Measurements from ENCODE around the gene HTRA3.
A peak's percentile ranks its signal among the peaks of the same experiment; 100 is the strongest.

Gene HTRA3

GRCh38 chr4:8308856-8309771, 39.6 kb downstream of the HTRA3 start:
- DNase-seq (ENCODE audit: low spot score), result no peak

- no peak for DNase-seq (ENCODE audit: low spot score)
Observed at GRCh38 chr4:8310306-8310705, 40.8 kb downstream of the HTRA3 start.

- no peak for DNase-seq (ENCODE audit: low spot score)
Observed at GRCh38 chr4:8311101-8312068, 41.8 kb downstream of the HTRA3 start.

- DNase-seq (ENCODE audit: low spot score), result no peak
Observed at GRCh38 chr4:8312069-8312445, 42.5 kb downstream of the HTRA3 start.

GRCh38 chr4:8312976-8313375, 43.4 kb downstream of the HTRA3 start:
- no peak for DNase-seq (ENCODE audit: low spot score)

- peak; percentile 37 for DNase-seq (ENCODE audit: low spot score)
Observed at GRCh38 chr4:8314691-8315255, 45.2 kb downstream of the HTRA3 start.

- peak; percentile 61 for DNase-seq (ENCODE audit: low spot score)
Observed at GRCh38 chr4:8315435-8316250, 46.1 kb downstream of the HTRA3 start.

GRCh38 chr4:8316251-8316771, 46.8 kb downstream of the HTRA3 start:
- DNase-seq (ENCODE audit: low spot score), result no peak

- DNase-seq (ENCODE audit: low spot score), result peak; percentile 38
Observed at GRCh38 chr4:8316911-8317351, 47.4 kb downstream of the HTRA3 start.

GRCh38 chr4:8317474-8317873, 47.9 kb downstream of the HTRA3 start:
- DNase-seq (ENCODE audit: low spot score), result peak; percentile 22

GRCh38 chr4:8318509-8318908, 49.0 kb downstream of the HTRA3 start:
- peak; percentile 23 for DNase-seq (ENCODE audit: low spot score)

- DNase-seq (ENCODE audit: low spot score), result peak; percentile 39
Observed at GRCh38 chr4:8319061-8319460, 49.5 kb downstream of the HTRA3 start.

GRCh38 chr4:8319731-8320385, 50.3 kb downstream of the HTRA3 start:
- DNase-seq (ENCODE audit: low spot score), result peak; percentile 23

- peak; percentile 39 for DNase-seq (ENCODE audit: low spot score)
Observed at GRCh38 chr4:8320386-8320750, 50.8 kb downstream of the HTRA3 start.

- DNase-seq (ENCODE audit: low spot score), result no peak
Observed at GRCh38 chr4:8321220-8321619, 51.7 kb downstream of the HTRA3 start.

- DNase-seq (ENCODE audit: low spot score), result no peak
Observed at GRCh38 chr4:8321771-8322170, 52.2 kb downstream of the HTRA3 start.

GRCh38 chr4:8322794-8323704, 53.5 kb downstream of the HTRA3 start:
- DNase-seq (ENCODE audit: low spot score), result peak; percentile 37

GRCh38 chr4:8323947-8324555, 54.5 kb downstream of the HTRA3 start:
- DNase-seq (ENCODE audit: low spot score), result peak; percentile 18

GRCh38 chr4:8324640-8325239, 55.2 kb downstream of the HTRA3 start:
- peak; percentile 25 for DNase-seq (ENCODE audit: low spot score)
